Measurements from ENCODE around the gene TAF5L. TPM values are rescaled to one million over a fixed set of nuclear protein-coding genes. Genes with fewer than 3 reads are reported as not detected.

Gene TAF5L
- total and polyA plus RNA-seq, 2 experiments from 2014 or later: 5.6 to 17.6 TPM

DNA sequence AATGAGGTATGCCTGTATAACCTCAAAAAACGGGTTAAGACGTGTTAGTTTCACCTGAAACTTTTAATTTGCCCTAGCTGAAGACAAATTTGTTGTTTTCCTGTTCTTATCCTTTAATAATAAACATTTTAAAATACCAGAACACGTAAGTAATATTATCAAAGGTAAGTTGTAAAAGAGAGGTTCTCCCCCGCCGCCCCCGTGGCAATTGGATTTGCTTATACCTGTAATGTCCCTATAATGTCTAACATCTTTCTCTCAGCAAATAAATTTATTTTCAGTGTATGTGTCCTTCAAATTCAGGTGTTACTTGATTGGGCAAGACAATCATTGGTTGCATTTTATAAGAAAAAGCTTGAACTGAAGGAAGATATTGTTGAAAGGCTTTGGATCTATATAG lies 6.0 kb upstream of the TAF5L start:
- peaks cover 5% of the 10 kb centered on the region; the same call in 2 of the 3 replicates for H3K4me1 Mint-ChIP-seq
- no peaks in the 10 kb centered on the region for H3K27me3 Mint-ChIP-seq (ENCODE audit: insufficient read depth, low read depth, poor library complexity)
- Histone ChIP-seq H2AFZ (no peak overlapping the region), H3F3A (replicated peaks; ENCODE audit: low read depth) (no peaks in the 10 kb centered on the region), H3K79me2 (replicated peaks; ENCODE audit: insufficient read depth) (peaks cover 88% of the 10 kb centered on the region), H3K27me3 (ENCODE audit: insufficient read depth) (no peaks in the 10 kb centered on the region), H3K4me2 (no peak overlapping the region), H3K9me2 (ENCODE audit: insufficient read depth) (no peaks in the 10 kb centered on the region), H4K20me1 (replicated peaks; ENCODE audit: insufficient read depth) (peaks cover 38% of the 10 kb centered on the region), H3K36me3 (ENCODE audit: insufficient read depth) (peaks cover 18% of the 10 kb centered on the region), H3K4me1 (ENCODE audit: insufficient read depth) (peaks cover 8% of the 10 kb centered on the region; the same call in 1 of the 2 replicates), H3K27ac (ENCODE audit: low read depth) (no peak overlapping the region), H3K4me3 (no peak overlapping the region)
- peaks cover 62% of the 10 kb centered on the region for H3K36me3 Mint-ChIP-seq (ENCODE audit: low read depth)
- no peaks in the 10 kb centered on the region for H3K9me3 Mint-ChIP-seq
- ATAC-seq: no peak
- H3K27ac Mint-ChIP-seq: no peak overlapping the region
- no peak for DNase-seq (ENCODE audit: low spot score)
- no peak for TF ChIP-seq CREB1 (CRISPR knock-in tag; IDR thresholded peaks at IDR 0.05; ENCODE audit: low read depth)
- TF ChIP-seq REST (IDR thresholded peaks at IDR 0.05; ENCODE audit: unreplicated experiment): no peak
- TF ChIP-seq EZH2 (IDR thresholded peaks at IDR 0.05; ENCODE audit: low read depth, unreplicated experiment): no peak
- TF ChIP-seq, protein P1, sequence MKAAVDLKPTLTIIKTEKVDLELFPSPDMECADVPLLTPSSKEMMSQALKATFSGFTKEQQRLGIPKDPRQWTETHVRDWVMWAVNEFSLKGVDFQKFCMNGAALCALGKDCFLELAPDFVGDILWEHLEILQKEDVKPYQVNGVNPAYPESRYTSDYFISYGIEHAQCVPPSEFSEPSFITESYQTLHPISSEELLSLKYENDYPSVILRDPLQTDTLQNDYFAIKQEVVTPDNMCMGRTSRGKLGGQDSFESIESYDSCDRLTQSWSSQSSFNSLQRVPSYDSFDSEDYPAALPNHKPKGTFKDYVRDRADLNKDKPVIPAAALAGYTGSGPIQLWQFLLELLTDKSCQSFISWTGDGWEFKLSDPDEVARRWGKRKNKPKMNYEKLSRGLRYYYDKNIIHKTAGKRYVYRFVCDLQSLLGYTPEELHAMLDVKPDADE (IDR thresholded peaks at IDR 0.05): no peak
- no peak for TF ChIP-seq NANOG (IDR thresholded peaks at IDR 0.05; ENCODE audit: borderline replicate concordance)
- TF ChIP-seq POLR2AphosphoS5 (IDR thresholded peaks at IDR 0.05; ENCODE audit: low read depth): no peak
- TF ChIP-seq ZNF331 (CRISPR knock-in tag; IDR thresholded peaks at IDR 0.05; ENCODE audit: low read depth): no peak
- no peak for TF ChIP-seq ZNF114 (CRISPR knock-in tag; IDR thresholded peaks at IDR 0.05)
- no peak overlapping the region for H3K4me3 Mint-ChIP-seq

GRCh38 chr1:229631148-229631547 lies 5.2 kb upstream of the TAF5L start:
- peaks cover 11% of the 10 kb centered on the region for H3K36me3 ChIP-seq (ENCODE audit: insufficient read depth)
- Mint-ChIP-seq H3K4me1 (peaks cover 5% of the 10 kb centered on the region; the same call in 2 of the 3 replicates), H3K27me3 (ENCODE audit: insufficient read depth, low read depth, poor library complexity) (peaks cover 5% of the 10 kb centered on the region), H3K27ac (0 out of 2 replicates have a peak overlapping the region, but pooled peaks have one; percentile 36), H3K9me3 (no peaks in the 10 kb centered on the region), H3K36me3 (ENCODE audit: low read depth) (peaks cover 59% of the 10 kb centered on the region), H3K4me3 (no peak overlapping the region)
- H3K4me2 ChIP-seq: no peak overlapping the region
- H3K79me2 ChIP-seq (replicated peaks; ENCODE audit: insufficient read depth): peaks cover 88% of the 10 kb centered on the region
- H3F3A ChIP-seq (replicated peaks; ENCODE audit: low read depth): 0 out of 2 replicates have a peak, but pooled peaks cover 3% of the 10 kb centered on the region
- H3K27ac ChIP-seq (ENCODE audit: low read depth): peak overlapping the region; percentile 41; the same call in 1 of the 2 replicates
- H3K9me2 ChIP-seq (ENCODE audit: insufficient read depth): no peaks in the 10 kb centered on the region
- ATAC-seq (no peak), DNase-seq (ENCODE audit: low spot score) (no peak)
- H4K20me1 ChIP-seq (replicated peaks; ENCODE audit: insufficient read depth): peaks cover 40% of the 10 kb centered on the region
- H2AFZ ChIP-seq: no peak overlapping the region
- no peaks in the 10 kb centered on the region for H3K27me3 ChIP-seq (ENCODE audit: insufficient read depth)
- H3K4me1 ChIP-seq (ENCODE audit: insufficient read depth): peaks cover 8% of the 10 kb centered on the region; the same call in 1 of the 2 replicates
- H3K4me3 ChIP-seq: no peak overlapping the region
- no peak for TF ChIP-seq REST (IDR thresholded peaks at IDR 0.05; ENCODE audit: unreplicated experiment)
- no peak for TF ChIP-seq CREB1 (CRISPR knock-in tag; IDR thresholded peaks at IDR 0.05; ENCODE audit: low read depth)
- TF ChIP-seq POLR2AphosphoS5 (IDR thresholded peaks at IDR 0.05; ENCODE audit: low read depth): no peak
- TF ChIP-seq, protein P1 (IDR thresholded peaks at IDR 0.05): no peak

All from GM23338 (cell line).